ENCODE results near the gene STK25.
A peak's percentile ranks its signal among the peaks of the same experiment; 100 is the strongest.

The STK25 gene

DNA sequence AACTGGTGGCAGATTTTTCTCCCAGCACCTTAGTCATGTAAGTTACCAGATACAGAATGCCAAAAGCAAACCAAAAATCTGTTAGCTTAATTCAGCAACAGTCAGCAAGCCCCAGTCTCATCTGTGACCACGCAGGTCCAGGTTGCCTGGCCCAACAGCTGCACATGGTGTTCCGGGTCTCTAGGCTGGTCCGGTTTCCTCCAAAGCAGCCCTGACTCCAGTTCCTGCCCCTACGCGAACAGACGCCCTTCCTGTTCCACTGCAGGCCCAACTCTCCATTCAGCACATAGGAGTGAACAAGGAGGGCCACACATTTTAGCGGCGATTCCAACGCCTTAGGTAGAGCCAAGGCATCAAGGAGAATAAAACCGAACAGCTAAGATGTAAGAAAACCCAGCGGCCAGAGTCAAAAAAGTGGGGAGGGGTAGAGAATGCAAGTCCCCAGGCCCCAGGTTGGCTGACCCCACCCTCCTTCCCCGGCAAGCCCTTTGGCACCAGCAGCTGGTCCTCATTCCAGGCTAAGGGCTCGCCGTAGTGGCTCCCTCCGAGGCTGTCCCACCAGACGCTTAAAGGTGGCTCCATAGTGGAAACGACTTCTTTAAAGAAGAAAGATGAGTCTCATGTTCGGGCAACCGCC lies 1.5 kb downstream of the STK25 start:
- peak overlapping the region; percentile 95 for H3K27ac ChIP-seq

DNA sequence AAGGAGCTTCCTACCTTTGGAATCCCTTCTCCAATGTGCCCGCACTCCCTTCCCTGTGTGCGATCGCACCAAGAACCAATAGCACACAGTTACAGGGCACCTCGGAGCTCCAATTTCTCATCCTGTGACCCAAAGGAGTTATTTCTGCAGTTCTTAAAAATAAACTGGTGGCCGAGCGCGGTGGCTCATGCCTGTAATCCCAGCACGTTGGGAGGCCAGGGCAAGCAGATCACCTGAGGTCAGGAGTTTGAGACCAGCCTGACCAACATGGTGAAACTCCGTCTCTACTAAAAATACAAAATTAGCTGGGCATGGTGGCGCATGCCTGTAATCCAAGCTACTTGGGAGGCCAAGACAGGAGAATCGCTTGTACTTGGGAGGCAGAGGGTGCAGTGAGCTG lies 2.1 kb downstream of the STK25 start:
- peak overlapping the region; percentile 95 for H3K27ac ChIP-seq

More for the DNA sequence above, 1.5 kb downstream of the STK25 start:
- TF ChIP-seq ZFX (IDR thresholded peaks at IDR 0.05) = no peak
- TF ChIP-seq, protein P1, sequence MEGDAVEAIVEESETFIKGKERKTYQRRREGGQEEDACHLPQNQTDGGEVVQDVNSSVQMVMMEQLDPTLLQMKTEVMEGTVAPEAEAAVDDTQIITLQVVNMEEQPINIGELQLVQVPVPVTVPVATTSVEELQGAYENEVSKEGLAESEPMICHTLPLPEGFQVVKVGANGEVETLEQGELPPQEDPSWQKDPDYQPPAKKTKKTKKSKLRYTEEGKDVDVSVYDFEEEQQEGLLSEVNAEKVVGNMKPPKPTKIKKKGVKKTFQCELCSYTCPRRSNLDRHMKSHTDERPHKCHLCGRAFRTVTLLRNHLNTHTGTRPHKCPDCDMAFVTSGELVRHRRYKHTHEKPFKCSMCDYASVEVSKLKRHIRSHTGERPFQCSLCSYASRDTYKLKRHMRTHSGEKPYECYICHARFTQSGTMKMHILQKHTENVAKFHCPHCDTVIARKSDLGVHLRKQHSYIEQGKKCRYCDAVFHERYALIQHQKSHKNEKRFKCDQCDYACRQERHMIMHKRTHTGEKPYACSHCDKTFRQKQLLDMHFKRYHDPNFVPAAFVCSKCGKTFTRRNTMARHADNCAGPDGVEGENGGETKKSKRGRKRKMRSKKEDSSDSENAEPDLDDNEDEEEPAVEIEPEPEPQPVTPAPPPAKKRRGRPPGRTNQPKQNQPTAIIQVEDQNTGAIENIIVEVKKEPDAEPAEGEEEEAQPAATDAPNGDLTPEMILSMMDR (conservative IDR thresholded peaks at IDR 0.05) = no peak

DNA sequence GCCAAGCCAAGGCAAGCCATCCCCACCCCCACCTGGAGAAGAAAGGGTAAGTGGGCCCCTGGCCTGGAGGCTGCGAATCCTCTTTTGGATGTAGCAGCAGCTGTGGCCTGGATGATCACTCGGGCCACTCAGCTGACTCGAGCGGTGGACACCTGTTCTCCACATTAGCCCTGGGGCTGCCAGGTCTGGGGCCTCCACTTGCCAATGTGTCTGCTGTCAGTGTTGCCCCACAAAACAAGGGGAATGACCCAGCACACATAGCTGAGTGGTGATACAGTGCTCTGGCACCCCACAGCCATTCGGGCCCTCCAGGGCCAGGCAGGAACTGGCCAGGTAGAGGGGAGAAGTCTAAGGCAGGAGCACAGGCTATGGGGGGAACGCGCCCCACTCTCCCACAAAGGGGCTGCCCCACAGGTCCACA lies 2.6 kb downstream of the STK25 start:
- TF ChIP-seq, protein P1 (conservative IDR thresholded peaks at IDR 0.05) = no peak
- no peak for TF ChIP-seq ZFX (IDR thresholded peaks at IDR 0.05)
- peak overlapping the region; percentile 2; the same call in 1 of the 2 replicates for H3K27ac ChIP-seq

DNA sequence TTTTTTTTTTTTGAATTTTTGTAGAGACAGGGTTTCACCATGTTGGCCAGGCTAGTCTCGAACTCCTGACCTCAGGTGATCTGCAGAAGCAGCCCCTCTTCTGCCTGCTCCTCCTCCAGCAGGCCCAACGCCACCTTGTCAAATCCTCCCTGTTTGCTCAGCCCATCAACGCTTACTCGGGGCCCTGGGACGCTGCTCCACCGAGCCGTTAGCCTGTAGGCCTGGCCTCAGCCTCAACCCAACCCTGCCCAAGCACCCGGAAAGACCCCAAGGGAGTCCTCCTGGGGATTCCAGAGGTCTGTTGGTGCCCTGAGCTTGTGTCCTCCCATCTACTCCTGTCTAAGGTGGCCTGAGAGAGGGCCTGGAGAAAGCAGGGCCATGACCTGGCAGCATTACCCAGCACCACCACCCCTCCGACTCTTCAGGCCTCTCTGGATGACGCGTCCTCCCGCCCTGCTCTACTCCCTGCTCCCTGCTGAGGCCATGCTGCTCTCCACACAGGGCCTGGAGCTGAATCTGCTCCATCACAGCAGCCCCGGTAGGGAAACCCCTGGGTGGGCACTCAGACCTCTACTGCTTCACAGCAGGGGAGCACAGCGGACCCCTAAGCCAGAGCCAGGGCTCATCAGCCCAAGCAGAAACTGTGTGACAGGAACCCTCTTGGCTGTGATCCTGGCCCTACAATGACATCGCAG lies 3.2 kb downstream of the STK25 start:
- TF ChIP-seq, protein P1 (conservative IDR thresholded peaks at IDR 0.05) = no peak
- TF ChIP-seq ZFX (IDR thresholded peaks at IDR 0.05) = no peak
- 0 out of 2 replicates have a peak overlapping the region, but pooled peaks have one; percentile 2 for H3K27ac ChIP-seq

DNA sequence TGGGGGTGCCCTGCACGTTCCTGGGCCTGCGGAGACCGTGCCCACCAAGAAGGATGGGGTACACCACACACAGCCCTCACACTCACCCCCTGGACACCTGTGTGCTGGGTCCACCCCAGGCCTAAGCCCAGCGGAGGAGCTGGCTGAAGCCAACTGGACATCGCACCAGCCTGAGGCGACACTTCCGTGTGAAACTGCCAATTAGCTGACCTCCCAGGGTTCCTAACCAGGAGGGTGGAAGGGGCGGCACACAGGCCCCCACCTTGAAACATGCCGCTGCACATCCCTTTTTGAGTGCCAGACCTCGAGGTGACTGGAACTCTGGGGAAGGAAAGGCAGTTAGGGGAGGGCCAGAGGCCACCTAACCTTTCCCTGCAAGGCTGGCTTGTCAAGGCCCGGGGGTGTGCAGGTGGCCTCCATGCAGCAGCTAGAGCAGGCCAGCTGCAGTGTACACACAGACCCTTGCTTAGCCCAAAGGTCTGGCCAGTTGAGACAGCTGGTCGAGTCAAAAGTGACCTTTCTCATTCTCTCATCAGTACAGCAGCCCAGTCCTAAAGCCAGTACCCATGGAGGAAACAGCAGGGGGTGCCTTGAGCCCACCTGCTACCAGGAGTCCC lies 4.5 kb downstream of the STK25 start:
- TF ChIP-seq, protein P1 (conservative IDR thresholded peaks at IDR 0.05) = no peak

DNA sequence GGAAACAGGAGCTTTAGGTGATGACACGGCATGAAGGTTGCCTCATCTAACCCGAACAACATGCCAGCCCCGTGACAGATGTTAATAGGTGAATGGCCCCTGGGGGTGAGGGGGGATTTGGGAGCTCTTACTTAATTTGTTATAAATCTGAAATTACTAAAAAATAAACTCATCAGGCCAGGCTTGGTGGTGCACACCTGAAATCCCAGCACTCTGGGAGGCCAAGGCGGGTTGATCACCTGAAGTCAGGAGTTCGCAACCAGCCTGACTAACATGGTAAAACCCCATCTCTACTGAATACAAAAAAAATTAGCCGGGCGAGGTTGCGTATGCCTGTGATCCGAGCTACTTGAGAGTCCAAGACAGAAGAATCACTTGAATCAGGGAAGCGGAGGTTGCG lies 6.1 kb downstream of the STK25 start:
- no peak for TF ChIP-seq ZFX (IDR thresholded peaks at IDR 0.05)
- TF ChIP-seq, protein P1 (conservative IDR thresholded peaks at IDR 0.05) = no peak
- H3K27ac ChIP-seq = no peak overlapping the region

More for the DNA sequence above, 4.5 kb downstream of the STK25 start:
- H3K27ac ChIP-seq = no peak overlapping the region

DNA sequence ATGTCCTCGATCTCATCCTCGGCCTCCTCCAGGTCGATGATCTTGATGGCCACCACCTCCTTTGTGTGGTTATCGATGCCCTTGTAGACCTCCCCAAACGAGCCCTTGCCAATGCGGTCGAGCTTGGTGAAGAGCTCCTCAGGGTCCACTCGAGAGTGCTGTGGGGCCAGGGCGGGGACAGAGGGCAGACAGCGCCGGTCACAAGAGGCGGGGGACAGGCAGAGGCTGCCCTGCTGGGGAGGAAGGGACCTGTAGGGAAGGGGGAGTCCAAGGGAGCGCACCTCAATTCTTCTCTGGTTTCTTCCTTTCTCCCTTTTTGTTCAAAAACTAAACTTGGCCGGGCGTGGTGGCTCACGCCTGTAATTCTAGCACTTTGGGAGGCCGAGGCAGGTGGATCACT lies 6.8 kb downstream of the STK25 start:
- TF ChIP-seq, protein P1 (conservative IDR thresholded peaks at IDR 0.05) = no peak
- TF ChIP-seq ZFX (IDR thresholded peaks at IDR 0.05) = no peak
- no peak overlapping the region for H3K27ac ChIP-seq

All from C4-2B (cell line).